EL (cell line): ENCODE results near the gene SLC25A42.
"Not testable (repeated sequence)": the region's sequence is repeated elsewhere in the genome, so short reads cannot be mapped to it uniquely, and the experiment has no call there.

Experiments used
- DNase-seq: peaks from one replicate; pipeline ENCODE4 v3.0.0-alpha.2; 2016

Gene SLC25A42

DNA sequence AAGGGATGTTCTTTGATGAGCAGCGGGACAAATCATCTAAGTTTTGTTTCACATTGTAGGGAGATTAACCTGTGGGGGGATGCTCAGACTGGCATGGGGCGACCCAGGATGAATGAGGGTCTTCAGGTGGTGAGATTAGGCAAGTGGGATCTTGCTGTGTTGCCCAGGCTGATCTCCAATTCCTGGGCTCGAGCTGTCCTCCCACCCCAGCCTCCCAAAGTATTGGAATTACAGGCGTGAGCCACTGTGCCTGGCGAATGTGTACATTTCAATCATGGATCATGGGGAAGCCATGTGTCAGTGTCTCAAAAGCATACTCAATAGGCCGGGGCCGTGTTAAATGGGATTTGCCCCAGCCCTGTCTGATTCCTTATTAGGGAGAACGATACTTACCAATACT lies 8.1 kb downstream of the SLC25A42 start:
- no peak for DNase-seq

DNA sequence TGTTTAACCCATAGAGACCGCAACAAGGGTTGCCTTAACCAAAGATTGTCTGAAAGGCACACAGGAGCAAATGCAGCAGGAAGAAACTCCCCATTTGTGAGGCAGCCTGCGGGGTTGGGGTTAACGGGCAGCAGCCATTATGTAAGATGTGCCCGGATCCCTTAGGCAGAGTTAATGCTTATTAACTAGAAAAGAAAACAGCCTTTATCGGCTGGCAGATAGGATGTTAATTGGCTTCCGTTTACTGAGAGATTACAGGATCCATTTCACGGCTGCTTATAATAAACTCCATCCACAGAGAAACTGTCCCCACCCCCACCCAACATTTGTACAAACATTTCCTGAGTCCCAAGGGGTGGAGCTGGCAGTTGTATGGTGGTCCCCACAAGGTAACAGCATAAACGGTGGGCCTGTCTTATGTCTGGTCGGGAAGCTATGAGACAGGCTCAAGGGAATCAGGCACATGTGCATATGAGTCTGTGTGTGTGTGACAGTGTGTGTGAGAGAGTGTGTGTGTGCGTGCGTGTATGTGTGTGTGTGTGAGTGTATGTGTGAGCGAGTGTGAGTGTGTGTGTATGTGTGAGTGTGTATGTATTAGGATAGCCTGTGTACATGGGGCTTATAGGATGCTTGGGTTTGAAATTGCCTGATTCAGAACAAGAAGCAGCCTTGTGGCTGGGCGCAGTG lies 10.5 kb downstream of the SLC25A42 start:
- no peak for DNase-seq

DNA sequence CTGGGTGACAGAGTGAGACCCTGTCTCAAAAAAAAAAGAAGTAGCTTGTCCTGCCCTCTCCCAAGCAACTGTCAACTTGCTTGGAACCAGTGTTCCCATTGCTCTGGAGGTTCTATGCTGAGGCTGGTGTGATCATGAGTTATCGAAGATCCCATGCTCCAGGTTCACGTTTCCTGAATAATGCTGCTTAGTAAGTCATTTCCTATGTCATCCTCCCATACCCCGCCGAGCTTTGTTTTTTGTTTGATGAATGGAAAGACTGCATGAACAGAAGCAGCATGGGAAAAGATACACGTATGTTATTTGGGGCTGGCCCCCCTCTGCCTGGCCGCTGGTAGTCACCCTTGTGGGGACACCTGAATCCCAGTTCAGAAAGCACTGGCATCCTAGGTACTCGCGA lies 11.3 kb downstream of the SLC25A42 start:
- DNase-seq = no peak

DNA sequence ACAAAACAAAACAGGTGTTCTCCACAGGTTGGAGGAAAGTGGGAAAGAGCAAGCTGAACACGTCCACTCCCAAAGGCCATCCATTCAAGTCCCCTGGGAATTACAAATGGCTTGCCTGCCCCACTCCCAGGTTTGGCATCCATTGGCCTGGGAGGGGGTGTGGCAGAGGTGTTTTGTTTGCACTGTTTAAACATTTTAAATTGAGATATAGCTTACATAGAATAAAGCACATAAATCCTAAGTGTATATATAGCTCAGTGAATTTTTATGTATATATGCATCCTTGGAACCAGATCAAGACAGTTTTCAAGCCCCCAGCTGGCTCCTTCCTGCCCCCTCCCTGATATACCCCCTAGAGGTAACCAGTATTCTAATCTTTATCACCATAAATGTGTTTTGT lies 12.7 kb downstream of the SLC25A42 start:
- DNase-seq = no peak

DNA sequence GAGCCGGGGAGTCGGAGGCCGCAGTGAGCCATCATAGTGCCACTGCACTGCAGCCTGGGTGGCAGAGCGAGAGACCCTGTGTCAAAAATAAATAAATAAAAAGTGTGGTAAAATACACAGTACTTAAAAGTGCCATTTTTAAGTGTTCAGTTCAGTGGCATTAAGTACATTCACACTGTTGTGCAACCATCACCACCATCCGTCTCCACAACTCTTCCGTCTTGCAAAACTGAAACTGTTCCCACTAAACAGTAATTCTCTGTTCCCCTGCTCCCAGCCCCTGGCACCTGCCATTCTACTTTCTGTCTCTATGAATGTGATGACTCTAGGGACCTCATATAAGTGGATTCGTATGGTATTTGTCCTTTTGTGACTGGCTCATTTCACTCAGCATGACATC lies 13.3 kb downstream of the SLC25A42 start:
- no peak for DNase-seq

DNA sequence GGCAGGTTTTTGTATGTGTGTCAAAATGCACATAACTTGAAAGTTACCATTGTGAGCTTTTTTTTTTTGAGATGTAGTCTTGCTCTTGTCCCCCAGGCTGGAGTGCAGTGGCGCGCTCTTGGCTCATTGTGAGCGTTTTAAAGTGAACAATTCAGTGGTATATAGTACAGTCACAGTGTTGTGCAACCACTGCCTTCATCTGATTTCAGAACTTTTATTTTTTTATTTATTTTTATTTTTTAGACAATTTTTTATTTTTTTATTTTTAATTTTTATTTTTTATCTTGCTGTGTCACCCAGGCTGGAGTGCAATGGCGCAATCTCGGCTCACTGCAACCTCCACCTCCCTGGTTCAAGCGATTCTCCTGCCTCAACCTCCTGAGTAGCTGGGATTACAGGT lies 15.0 kb downstream of the SLC25A42 start:
- DNase-seq = no peak

DNA sequence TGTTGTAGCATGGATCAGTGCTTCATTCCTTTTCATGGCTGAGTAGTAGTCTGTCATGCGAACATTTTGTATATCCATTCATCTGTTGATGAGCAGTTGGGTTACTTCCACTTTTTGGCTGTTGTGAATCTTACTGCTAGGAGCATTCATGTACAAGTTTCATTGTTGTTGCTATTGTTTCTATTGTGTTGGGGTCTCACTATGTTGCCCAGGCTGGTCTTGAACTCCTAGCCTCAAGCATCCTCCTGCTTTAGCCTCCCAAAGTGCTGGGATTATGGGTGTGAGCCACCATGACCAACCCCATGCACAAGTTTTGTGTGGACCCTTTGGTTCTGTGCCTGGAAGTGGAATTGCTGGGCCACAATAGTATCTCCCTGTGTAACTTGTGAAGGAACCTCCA lies 15.8 kb downstream of the SLC25A42 start:
- no peak for DNase-seq

DNA sequence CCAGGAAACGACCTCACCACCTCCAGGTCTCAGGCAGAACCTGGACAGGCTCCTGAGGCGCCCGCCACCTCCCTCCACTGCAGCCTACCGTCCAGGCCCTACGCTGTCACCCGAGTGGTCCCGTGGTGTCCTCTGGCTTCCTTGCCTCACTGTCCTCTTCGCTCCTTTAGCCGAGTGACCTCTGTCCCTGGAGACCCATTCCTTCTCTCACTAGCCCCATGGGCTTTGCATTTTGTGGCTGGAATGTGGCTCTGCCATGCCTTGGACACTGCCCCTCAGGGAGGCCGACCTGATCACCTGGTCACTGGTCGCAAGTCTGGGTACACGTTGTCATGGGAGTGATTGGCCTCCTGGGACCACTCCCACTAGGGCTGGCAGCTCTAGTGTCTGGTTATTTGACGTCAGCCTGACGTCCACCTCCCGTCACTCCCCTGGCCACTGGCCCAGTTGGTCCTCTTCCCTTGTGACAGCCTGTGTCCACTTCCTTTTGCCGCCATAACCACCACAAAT lies 17.9 kb downstream of the SLC25A42 start:
- DNase-seq = no peak

DNA sequence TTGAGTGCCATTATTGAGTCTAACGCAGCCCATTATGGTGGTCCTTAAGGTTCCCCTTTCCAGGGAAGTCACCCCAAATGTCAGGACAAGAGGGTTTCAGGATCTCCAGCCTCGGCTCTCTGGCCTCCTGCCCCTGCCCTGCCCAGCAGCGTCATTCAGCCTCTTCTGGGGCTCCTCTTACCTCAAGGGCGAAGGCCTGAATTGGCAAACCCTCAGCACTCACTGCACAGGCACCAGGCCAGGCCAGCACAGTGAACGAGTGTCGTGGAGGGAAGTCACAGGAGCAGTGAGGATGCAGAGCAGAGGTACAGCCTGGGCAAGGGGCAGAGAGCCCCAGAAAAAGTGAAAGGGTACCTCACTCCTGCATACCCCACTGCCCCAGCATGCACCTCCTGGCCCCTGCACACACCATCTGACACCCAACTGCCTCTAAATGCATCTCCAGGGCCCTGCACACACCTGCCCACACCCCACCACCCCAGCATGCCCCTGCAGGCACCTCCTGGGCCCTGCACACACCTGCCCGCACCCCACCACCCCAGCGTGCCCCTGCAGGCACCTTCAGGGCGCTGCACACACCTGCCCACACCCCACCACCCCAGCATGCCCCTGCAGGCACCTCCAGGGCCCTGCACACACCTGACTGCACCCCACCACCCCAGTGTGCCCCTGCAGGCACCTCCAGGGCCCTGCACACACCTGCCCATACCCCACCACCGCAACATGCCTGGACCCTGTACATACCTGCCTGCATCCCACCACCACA lies 19.8 kb downstream of the SLC25A42 start:
- DNase-seq = no peak

DNA sequence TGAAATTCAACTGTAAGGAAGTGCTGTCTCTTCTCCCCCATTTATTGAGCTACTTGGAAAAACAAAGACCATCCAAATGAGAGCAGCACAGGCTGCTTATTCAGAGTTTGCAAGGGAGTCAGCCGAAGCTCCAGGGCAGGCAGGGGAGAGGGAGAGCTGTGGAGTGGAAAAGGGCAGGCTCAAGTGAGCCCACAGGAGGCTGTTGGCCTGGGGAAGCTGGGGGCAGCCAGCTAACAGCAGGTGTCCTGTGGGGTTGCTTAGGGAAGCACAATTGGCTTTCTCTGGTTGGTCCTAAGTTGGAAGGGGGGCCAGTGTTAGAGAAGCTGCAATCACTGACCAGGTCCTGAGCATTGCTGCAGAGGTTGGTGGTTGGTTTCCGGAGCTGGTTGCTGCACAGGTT lies 23.9 kb downstream of the SLC25A42 start:
- DNase-seq = no peak

DNA sequence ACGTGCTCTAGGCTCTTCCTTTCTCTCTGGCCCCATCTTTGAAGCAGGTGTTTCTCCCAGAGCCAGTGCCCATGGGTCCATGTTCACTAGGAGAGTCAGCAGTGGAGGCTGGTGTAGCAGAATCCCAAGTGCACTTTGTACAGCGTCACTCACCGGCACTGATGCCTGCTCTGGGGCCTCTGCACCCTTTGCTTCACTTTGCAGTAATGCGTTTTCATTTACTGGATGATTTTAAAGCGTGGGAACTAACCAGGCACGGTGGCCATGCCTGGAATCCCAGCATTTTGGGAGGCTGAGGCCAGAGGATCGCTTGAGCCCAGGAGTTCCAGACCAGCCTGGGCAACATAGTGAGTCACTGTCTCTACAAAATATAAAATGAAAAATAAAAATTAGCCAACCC lies 30.7 kb downstream of the SLC25A42 start:
- no peak for DNase-seq

DNA sequence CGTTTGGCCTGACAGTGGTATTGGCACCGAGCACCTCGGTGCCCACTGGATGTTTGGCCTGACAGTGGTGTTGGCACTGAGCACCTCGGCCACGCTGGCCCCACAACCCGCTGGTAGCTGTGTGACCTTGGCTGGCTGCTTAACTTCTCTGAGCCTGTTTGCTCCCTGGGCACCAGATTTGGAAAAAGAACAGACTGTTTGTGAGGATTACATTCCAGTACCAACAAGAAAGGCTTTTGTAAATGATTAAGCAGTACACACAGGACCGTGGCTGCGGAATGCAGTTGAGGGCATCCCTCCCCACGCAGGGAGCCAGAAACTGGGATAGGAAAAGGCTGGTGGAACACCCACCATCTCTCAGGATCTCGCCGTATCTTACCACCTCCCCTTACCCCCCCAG lies 31.9 kb downstream of the SLC25A42 start:
- no peak for DNase-seq

DNA sequence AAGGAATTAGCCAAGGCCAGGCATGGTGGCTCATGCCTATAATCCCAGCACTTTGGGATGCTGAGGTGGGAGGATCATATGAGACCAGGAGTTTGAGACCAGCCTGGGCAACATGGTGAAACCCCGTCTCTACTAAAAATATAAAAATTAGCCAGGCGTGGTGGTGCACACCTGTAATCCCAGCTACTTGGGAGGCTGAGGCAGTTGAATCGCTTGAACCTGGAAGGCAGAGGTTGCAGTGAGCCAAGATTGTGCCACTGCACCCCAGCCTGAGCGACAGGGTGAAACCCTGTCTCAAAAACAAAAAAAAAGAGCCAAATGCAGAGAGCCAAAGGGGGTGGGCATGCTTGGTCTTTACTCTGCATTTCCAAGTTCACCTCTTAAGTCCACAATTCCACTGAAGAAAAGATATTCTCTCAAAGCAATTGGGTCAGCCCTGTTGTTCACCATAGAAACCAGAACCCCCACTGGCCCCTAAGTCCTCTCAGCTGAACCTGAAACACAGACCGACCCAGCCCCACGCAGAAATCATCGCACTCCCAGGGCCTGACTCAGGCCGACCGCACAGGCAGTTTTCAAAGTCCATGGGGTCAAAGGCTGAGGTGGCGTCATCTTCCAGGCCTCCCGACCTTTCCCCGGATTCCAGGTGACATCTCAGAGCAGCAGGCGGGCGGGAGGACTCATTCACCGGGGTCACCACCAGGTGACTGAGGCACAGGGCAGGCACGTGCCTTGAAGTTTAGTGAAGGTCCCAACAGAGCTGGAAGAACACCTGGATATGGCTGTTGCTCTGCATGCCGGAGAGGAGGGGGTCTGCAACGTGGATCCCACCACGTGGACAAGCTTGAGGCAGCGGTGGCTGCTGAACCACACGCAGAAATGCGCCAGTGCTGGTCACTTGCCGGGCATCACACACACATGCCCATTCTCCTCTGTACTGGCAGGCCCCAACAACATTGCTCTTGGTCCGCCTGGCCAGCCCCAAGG lies 33.1 kb downstream of the SLC25A42 start:
- DNase-seq = no peak

DNA sequence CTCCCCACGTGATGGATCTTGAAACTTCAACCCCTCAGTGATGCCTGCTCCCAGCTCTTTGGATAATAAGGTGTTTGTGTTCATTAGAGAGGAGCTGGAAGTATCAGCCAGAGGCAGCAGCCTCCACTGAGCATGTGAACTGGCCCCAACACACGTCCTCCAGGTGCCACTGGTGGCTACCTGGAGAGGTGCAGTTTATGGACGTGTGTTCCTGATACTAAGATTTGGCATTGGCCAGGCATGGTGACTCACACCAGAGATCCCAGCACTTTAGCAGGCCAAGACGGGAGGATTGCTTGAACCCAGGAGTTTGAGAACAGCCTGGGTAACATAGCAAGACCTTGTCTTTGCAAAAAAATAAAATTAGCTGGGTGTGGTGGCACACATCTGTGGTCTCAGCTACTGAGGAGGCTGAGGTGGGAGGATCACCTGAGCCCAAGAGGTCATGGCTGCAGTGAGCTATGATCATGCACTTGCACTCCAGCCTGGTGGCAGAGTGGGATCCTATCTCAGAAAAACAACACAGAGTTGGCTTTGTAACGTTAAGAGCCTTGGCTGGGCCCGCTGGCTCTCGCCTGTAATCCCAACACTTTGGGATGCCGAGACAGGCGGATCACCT lies 34.4 kb downstream of the SLC25A42 start:
- DNase-seq = no peak

DNA sequence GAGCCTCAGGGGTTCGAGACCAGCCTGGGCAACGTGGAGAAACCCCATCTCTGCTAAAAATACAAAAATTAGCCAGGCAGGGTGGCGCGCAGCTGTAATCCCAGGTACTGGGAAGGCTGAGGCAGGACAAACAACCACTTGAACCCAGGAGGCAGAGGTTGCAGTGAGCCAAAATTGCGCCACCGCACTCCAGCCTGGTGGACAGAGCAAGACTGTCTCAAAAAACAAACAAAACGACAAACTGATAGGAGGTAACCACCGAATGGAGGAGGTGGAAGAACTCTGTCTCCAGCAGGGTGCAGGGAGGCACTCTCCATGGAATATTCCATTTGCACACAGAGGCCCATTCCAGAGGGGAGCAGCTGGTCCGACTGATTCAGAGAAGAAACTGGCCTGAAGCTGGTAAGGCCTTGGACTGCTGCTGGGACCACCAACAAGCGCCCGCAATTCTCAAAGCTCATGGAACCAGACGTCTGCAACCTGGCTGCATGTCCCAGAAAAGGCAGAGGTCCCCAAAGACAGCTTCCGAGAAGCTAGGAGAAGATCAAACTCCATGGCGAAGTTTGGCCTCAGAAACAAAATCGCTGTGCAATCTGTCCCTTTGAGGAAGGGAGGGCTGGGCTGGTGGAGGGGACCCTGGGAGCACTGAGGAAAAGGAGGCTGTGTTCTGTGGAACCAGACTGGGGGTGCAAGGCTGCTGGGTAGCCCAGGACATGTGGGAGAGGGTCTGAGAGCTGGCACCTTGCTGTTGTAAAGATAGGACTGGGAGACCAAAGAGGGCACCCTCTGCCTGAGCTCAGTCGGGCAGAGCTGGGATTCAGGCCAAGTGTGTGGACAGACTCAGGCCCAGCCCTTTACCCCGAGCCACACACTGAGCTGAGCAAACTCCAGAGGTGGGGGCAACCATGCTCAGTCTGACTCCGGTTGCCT lies 35.2 kb downstream of the SLC25A42 start:
- DNase-seq = no peak

DNA sequence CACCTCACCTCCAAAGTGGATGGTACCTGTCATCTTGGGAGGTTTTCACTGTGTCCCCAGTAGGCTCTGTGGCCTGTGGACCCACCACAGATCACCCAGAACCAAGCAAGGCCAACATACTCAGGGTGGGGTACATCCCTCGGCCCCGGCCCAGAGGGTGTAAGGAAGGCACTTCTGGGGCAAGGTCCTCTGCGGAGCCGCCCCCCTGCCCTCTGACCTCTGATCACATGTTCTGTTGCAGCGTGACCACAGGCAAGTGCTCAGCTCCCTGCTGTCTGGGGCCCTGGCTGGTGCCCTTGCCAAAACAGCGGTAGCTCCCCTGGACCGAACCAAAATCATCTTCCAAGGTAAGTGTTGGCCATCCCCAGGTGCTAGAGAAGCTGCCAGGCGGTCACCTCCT lies 37.7 kb downstream of the SLC25A42 start:
- DNase-seq = no peak

DNA sequence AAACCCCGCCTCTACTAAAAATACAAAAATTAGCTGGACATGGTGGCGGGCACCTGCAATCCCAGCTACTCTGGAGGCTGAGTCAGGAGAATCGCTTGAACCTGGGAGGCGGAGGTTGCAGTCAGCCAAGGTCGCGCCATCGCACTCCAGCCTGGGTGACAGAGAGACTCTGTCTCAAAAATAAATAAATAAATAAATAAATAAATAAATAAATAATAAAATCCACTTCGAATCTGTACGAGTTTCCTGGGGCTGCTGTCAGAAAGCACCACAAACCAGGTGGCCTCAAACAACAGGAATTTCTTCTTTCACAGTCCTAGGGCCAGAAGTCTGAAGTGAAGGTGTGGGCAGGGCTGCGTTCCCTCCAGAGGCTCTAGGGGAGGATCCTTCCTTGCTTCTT lies 38.8 kb downstream of the SLC25A42 start:
- DNase-seq = not testable (repeated sequence)

DNA sequence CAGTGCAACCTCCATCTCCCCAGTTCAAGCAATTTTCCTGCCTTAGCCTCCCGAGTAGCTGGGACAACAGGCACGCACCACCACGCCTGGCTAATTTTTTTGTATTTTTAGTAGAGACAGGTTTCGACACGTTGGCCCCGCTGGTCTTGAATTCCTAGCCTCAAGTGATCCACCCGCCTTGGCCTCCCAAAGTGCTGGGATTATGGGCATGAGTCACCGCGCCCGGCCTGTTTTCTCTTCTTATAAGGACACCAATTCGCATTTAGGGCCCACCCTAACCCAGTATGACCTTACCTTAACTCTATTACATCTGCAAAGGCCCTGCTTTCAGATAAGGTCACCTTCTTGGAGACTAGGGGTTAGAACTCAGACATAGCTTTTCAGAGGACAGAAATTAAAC lies 39.4 kb downstream of the SLC25A42 start:
- DNase-seq = no peak

DNA sequence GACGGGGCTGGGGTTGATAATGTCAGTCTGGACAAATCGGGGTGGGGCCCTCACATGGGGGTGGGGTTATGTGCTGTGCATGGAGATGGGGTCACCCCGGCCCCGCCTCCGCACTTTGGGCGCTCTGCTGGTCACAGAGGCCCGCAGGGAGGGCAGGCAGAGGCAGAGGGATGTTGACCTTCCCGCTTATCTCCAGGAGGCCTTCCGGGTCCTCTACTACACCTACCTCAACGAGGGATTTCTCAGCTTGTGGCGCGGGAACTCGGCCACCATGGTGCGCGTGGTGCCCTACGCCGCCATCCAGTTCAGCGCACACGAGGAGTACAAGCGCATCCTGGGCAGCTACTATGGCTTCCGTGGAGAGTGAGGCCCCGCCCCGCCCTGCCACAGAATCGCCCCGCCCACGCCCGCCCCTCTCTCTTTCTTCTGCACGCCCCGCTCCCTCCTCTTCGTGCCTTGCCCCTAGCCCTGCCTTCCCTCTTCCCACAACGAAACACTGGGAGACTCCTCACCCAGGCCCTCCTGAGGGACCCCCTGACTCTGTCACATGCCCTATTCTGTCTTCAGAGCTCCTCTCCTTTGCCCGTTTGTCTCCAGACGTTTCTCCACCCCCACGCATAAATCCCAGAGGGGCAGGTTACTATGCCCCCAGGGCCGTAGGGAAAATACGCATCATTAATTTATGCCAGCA lies 41.7 kb downstream of the SLC25A42 start:
- peak; percentile 76 for DNase-seq

DNA sequence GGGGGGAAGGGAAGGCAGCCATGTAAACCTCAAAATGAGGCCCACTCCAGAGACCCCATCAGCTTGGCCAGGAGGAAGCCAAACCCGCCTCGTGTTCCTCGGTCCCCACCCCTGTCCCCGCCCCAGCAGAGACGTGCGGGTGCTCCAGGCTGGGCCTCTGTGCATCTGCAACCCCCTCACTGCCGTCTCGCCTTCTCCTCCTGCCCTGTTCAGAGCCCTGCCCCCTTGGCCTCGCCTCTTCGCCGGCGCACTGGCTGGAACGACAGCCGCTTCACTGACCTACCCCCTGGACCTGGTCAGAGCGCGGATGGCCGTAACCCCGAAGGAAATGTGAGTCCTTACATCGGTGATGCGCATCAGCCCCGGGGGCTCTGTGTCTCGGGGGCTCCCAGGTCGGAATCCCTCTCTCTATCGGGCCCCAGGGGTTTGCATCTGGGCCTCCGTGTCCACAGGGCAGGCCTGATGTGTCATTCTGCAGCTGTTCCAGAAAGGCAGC lies 42.3 kb downstream of the SLC25A42 start:
- DNase-seq = peak; percentile 28

DNA sequence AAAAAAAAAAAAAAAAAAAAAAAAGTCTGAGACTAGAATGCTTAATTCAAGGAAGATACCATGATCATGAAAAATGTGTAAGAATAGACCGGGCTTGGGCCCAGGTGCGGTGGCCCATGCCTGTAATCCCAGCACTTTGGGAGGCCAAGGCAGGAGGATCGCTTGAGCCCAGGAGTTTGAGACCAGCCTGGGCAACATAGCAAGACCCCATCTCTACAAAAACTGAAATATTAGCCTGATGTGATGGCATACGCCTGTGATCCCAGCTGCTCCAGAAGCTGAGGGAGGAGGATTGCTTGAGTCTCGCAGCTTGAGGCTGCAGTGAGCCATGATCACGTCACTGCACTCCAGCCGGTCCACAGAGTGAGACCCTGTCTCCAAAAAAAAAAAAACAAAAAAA lies 43.1 kb downstream of the SLC25A42 start:
- DNase-seq = not testable (repeated sequence)
